Fibroblast of the conjunctiva (primary cell): ENCODE data around the gene NCL.
"Not testable (repeated sequence)": the region's sequence is repeated elsewhere in the genome, so short reads cannot be mapped to it uniquely, and the experiment has no call there.

ENCODE experiments used
- DNase-seq: peaks from one replicate; pipeline ENCODE4 v3.0.0-alpha.2; 2010; ENCODE audit warnings: low read depth

The NCL gene

GRCh38 chr2:231405601-231406367 is 58.5 kb downstream of the NCL start:
- not testable (repeated sequence) for DNase-seq

GRCh38 chr2:231404183-231404578 is 60.1 kb downstream of the NCL start:
- not testable (repeated sequence) for DNase-seq
